GM10266 (cell line): ENCODE data around the gene ALX4.

ENCODE experiments used
- DNase-seq: peaks from one replicate; pipeline ENCODE4 v3.0.0; 2012; ENCODE audit errors: extremely low spot score
- CTCF ChIP-seq: IDR thresholded peaks from 2 replicates; pipeline ENCODE4 v1.5.1; 2012; ENCODE audit warnings: mild to moderate bottlenecking, low read depth; ENCODE audit not compliant: control insufficient read depth, insufficient read depth; ENCODE audit errors: missing control alignments

ALX4 gene

GRCh38 chr11:44315947-44316658 lies 6.2 kb upstream of the ALX4 start:
- no peak for DNase-seq
- TF ChIP-seq CTCF: no peak

GRCh38 chr11:44314733-44315132 lies 4.8 kb upstream of the ALX4 start:
- no peak for TF ChIP-seq CTCF
- DNase-seq: no peak

GRCh38 chr11:44313761-44314489 lies 4.0 kb upstream of the ALX4 start:
- DNase-seq: no peak
- TF ChIP-seq CTCF: no peak

GRCh38 chr11:44312876-44313275 lies 2.9 kb upstream of the ALX4 start:
- no peak for TF ChIP-seq CTCF
- no peak for DNase-seq

GRCh38 chr11:44311339-44312261 lies 1.7 kb upstream of the ALX4 start:
- no peak for TF ChIP-seq CTCF

GRCh38 chr11:44310463-44311272 lies 729 bp upstream of the ALX4 start:
- no peak for TF ChIP-seq CTCF
- DNase-seq: no peak

More at GRCh38 chr11:44311339-44312261, 1.7 kb upstream of the ALX4 start:
- DNase-seq: no peak
